ENCODE measurements around the gene RHOC.
A peak's percentile ranks its signal among the peaks of the same experiment; 100 is the strongest.

DNA sequence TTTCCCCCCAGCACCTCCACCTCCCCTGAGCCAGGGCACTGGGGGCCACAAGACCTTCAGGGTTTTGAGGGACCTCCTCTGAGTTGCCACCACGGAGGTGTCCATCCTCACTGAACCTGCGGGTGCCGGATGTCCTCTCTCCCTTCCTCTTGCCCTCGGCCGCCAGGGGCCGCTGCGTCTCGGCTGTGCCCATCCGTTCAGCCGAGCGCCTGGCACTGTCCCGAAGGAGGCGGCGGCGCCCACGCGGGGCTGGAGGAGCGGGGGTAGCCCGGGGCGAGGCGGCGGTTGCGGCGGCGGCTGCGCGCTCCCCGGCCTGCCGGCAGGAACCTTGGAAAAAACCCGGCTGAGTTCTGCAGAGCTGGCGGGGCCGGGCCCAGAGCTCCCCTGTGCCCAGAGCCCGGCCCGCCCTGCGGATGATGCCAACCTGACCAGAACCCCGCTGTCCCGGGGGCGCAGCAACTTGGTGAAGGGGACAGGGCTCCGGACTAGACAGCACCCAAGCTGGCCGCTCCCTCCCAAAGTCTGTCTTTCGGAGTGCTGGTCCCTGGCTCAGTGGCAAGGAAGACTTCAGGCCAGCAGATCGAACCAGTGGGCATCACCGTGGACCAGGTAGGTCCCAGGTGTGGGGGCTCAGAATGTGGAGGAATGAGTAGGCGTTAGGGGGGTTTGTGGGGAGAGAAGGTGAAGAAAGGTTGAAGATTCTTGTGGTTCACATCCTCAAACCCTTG, 11.9 kb upstream of the RHOC start:
- TF ChIP-seq, protein P1, sequence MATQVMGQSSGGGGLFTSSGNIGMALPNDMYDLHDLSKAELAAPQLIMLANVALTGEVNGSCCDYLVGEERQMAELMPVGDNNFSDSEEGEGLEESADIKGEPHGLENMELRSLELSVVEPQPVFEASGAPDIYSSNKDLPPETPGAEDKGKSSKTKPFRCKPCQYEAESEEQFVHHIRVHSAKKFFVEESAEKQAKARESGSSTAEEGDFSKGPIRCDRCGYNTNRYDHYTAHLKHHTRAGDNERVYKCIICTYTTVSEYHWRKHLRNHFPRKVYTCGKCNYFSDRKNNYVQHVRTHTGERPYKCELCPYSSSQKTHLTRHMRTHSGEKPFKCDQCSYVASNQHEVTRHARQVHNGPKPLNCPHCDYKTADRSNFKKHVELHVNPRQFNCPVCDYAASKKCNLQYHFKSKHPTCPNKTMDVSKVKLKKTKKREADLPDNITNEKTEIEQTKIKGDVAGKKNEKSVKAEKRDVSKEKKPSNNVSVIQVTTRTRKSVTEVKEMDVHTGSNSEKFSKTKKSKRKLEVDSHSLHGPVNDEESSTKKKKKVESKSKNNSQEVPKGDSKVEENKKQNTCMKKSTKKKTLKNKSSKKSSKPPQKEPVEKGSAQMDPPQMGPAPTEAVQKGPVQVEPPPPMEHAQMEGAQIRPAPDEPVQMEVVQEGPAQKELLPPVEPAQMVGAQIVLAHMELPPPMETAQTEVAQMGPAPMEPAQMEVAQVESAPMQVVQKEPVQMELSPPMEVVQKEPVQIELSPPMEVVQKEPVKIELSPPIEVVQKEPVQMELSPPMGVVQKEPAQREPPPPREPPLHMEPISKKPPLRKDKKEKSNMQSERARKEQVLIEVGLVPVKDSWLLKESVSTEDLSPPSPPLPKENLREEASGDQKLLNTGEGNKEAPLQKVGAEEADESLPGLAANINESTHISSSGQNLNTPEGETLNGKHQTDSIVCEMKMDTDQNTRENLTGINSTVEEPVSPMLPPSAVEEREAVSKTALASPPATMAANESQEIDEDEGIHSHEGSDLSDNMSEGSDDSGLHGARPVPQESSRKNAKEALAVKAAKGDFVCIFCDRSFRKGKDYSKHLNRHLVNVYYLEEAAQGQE (IDR thresholded peaks at IDR 0.05; ENCODE audit: insufficient read depth in 1 of 2, low read depth in 2 of 2, low read length in 1 of 2), result no peak
- TF ChIP-seq, protein P2, sequence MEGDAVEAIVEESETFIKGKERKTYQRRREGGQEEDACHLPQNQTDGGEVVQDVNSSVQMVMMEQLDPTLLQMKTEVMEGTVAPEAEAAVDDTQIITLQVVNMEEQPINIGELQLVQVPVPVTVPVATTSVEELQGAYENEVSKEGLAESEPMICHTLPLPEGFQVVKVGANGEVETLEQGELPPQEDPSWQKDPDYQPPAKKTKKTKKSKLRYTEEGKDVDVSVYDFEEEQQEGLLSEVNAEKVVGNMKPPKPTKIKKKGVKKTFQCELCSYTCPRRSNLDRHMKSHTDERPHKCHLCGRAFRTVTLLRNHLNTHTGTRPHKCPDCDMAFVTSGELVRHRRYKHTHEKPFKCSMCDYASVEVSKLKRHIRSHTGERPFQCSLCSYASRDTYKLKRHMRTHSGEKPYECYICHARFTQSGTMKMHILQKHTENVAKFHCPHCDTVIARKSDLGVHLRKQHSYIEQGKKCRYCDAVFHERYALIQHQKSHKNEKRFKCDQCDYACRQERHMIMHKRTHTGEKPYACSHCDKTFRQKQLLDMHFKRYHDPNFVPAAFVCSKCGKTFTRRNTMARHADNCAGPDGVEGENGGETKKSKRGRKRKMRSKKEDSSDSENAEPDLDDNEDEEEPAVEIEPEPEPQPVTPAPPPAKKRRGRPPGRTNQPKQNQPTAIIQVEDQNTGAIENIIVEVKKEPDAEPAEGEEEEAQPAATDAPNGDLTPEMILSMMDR (IDR thresholded peaks at IDR 0.05), result peak; percentile 90
- TF ChIP-seq POLR2AphosphoS5 (IDR thresholded peaks at IDR 0.05; ENCODE audit: low read depth, low read length) (no peak), SIN3A (IDR thresholded peaks at IDR 0.05; ENCODE audit: borderline replicate concordance, insufficient read depth, low read depth, low read length) (no peak), TCF7L2 (IDR thresholded peaks at IDR 0.05; ENCODE audit: low read depth, low read length) (no peak)

Measured in Panc1 (cell line).